Fibroblast of the aortic adventitia (primary cell): ENCODE measurements around the gene ADAMTS2. TPM values are rescaled to one million over a fixed set of nuclear protein-coding genes. Genes with fewer than 3 reads are reported as not detected.

Experiments used
- DNase-seq: peaks from one replicate; pipeline ENCODE4 v3.0.0-alpha.2; 2010; ENCODE audit warnings: low read depth
- H3K4me3 ChIP-seq: 2 replicates; pipeline ENCODE4 v1.5.1; 2011; ENCODE audit warnings: low read depth, mild to moderate bottlenecking, control low read depth, low read length, moderate library complexity
- total RNA-seq: library from RNA; depleted of rRNA; stranded (reverse); fragments of >200 nt; gene quantifications from 2 replicates; pipeline ENCODE4 v1.2.3, GENCODE V29; 2012; ENCODE audit warnings: low replicate concordance
- TF ChIP-seq, protein P1 (sequence below): IDR thresholded peaks from 2 replicates; pipeline ENCODE4 v1.5.1; 2011; ENCODE audit warnings: mild to moderate bottlenecking, low read length, control low read depth, inconsistent platforms; ENCODE audit not compliant: insufficient read depth

Gene ADAMTS2
- total RNA-seq, 1 donor, result 25.8 TPM

DNA sequence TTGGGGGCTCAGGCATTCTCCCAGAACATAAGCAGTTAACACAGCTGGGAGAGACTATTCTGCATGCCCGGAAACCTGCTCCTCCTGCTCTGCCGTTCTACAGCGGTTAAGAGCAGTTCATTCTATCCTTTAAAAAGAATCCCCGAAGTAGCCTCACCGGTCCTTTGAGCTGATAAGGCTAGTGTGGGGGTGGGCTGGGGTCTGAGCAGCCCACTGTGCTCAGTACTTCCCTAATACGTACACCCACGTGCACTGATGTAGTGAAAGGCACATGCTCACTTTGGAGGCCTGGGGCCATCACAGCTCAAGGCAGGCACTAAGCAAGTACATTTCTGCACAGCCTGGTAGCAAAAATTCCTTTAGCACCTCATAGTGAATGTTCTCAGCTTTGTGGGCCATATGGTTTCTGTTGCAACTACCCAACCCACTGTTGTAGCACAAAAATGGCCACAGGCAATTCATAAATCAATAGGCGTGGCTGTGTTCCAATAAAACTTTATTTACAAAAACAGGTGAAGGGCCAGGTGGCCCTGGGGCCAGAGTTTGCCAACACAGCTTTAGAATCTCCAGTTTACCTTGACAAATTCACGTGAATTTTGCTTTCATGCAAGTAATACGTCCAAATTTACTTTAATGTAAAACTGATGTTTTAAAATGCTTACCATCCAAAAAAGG lies 148.7 kb downstream of the ADAMTS2 start:
- H3K4me3 ChIP-seq, result no peak overlapping the region
- TF ChIP-seq, protein P1, sequence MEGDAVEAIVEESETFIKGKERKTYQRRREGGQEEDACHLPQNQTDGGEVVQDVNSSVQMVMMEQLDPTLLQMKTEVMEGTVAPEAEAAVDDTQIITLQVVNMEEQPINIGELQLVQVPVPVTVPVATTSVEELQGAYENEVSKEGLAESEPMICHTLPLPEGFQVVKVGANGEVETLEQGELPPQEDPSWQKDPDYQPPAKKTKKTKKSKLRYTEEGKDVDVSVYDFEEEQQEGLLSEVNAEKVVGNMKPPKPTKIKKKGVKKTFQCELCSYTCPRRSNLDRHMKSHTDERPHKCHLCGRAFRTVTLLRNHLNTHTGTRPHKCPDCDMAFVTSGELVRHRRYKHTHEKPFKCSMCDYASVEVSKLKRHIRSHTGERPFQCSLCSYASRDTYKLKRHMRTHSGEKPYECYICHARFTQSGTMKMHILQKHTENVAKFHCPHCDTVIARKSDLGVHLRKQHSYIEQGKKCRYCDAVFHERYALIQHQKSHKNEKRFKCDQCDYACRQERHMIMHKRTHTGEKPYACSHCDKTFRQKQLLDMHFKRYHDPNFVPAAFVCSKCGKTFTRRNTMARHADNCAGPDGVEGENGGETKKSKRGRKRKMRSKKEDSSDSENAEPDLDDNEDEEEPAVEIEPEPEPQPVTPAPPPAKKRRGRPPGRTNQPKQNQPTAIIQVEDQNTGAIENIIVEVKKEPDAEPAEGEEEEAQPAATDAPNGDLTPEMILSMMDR, result no peak
- no peak for DNase-seq

DNA sequence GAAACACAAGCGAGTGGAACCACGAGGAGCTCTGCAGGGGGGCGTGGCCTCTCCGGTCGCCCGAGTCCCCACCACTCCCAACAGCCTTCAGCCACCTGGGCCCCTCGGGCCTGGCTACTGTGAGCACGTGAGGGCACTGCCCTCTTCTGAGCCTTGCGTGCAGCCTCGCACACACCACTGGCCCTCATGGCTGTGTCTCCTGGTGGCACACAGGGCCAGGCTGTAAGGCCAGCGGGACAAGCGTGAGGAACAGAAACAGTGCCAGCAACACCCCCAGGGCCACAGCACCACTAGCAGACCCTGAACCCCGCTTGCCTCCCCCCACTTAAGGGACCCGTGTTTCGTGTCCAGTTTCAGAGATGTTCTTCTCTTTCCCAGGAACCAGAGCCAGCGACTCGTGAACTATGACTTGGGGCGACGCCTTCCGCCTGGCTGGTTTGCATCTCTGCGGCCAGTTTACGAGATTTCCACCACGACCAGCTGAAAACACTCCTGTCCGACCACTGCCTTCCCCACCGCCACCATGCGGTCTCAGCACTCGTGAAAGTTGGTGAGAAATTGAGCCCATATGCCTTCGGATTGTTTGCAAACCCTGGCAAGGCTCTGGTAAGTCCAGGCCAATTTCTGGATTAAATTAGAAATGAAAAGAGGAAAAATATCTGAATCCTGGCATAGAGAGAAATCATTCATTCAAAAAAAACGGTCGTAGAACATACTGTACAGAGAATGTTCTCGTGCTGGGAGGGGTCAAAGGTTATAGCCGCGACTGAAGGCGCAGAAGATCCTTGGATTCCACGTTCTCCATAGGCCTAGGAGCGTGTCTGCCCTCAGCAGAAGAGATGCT lies 149.5 kb downstream of the ADAMTS2 start:
- DNase-seq, result no peak
- TF ChIP-seq, protein P1, result no peak
- H3K4me3 ChIP-seq, result no peak overlapping the region

DNA sequence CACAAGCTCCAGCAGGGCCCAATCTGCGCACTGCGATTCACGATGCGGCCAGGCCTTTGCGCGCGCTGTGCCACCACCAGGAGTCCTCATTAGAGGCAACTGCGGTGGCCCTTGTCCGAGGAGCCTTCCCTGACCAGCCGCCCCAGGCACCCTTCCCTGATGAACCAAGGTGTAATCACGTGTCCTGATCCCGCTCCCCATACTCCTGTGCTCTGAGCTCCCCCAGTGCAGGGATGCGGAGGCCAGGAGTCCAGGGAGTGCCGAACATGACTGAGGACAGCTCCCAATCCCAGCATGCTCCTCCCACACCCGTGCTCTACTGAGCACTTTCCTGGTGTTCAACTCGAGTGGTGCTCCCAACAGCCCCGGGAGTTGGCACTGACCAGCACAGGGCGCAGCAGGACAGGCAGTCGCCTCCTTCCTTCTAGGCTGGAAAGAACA lies 150.3 kb downstream of the ADAMTS2 start:
- TF ChIP-seq, protein P1, result no peak
- DNase-seq, result no peak
- no peak overlapping the region for H3K4me3 ChIP-seq

DNA sequence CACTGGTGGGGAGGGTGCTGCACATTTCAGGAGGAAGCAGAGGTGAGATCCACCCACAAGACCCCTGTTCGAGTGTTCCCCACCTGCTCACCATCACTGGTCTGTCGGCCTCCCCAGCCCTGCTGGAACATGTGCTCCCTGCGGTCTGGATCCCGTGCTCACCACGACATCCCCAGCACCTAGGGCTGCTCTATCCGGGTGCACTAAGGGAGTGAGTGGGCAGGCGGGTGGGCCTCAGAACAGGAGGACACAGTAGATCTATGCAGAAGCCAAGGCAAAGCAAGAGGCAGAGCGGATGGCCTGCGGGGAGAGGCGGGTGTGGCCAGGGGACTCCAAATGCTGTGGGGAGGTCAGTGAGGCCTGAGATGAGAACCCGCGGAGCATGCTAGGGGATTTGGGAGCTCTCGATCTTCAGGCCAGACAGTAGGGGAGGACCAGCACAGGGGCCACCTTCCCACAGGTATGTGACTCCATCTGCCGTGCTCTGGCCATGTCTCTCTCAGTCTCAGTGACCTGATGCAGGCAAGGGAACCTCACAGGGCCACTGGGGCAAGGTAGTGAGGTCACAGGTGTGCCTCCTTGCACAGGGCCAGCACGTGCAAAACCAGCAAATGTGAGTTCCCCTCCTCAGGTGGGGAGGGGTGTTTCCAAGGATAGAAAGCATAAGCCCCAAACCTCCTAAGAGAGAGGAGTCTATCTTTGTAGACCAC lies 150.9 kb downstream of the ADAMTS2 start:
- TF ChIP-seq, protein P1, result no peak
- no peak overlapping the region for H3K4me3 ChIP-seq
- DNase-seq, result no peak

DNA sequence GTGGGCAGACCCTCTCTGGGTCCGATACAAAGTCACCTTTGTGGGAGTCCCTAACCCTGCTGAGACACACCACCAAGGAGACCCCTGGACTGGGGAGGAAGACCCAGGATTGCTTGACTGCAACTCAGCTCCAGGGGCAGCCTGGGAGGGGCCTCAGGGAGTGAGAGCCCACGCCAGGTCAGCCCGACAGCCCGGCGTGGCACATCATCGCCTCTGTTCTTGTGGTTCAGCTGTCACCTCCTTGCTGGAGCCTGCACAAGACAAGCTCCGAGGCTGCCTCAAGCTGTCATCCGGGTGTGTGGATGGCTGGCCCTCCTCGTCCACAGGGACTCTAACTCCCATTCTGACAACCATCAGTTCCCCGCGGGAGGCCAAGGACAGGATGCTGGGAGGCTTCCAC lies 151.5 kb downstream of the ADAMTS2 start:
- TF ChIP-seq, protein P1, result no peak
- H3K4me3 ChIP-seq, result no peak overlapping the region
- DNase-seq, result no peak

DNA sequence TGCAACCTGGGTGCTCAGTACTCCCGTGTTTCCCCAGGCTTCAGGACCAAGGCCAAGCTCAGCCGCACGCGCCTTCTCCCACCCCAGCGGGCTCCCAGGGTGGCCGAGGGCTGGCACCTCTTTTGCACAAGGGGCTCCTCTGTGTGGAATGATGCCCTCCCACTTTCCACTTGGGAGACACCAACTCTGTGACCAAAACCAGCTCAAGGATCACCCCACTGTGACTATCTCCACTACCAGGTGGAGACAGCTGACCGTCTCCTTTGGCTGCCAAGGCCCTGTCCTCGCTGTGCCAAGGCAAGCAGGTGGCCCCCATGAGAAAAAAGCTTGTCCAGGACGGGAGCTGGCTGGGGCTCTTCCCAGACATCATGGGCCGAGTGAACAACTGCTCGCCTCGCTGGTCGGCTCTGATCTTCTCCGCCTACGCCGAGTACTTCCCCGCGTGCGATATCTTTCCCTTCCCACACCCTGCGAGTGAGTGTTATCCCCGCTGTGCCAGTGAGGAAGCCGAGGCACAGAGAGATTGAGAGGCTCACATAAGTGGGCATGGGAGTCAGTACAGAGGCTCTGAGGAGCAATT lies 152.3 kb downstream of the ADAMTS2 start:
- H3K4me3 ChIP-seq, result no peak overlapping the region
- TF ChIP-seq, protein P1, result no peak
- DNase-seq, result no peak
